ENCODE data around the gene GGT6. TPM values are rescaled to one million over a fixed set of nuclear protein-coding genes. Genes with fewer than 3 reads are reported as not detected.

The GGT6 gene
- total RNA-seq, 1 donor, result not detected

GRCh38 chr17:4514206-4514605 is 46.2 kb downstream of the GGT6 start:
- no peaks in the 10 kb centered on the region for H3K36me3 ChIP-seq (ENCODE audit: insufficient read depth, low read length)
- H3K4me1 ChIP-seq (ENCODE audit: insufficient read depth, low read length), result peaks cover 5% of the 10 kb centered on the region
- no peaks in the 10 kb centered on the region for H3K79me2 ChIP-seq (ENCODE audit: insufficient read depth, low read length)
- H2AFZ ChIP-seq (ENCODE audit: low read length), result no peak overlapping the region
- H4K20me1 ChIP-seq (ENCODE audit: insufficient read depth, low read length), result no peaks in the 10 kb centered on the region
- no peak for TF ChIP-seq CTCF (IDR thresholded peaks at IDR 0.05; ENCODE audit: extremely low read depth, low read depth, low read length)
- H3K27me3 ChIP-seq (ENCODE audit: insufficient read depth, low read length), result peaks cover 2% of the 10 kb centered on the region
- H3K9me3 ChIP-seq (ENCODE audit: low read depth, low read length), result no peaks in the 10 kb centered on the region
- H3K27ac ChIP-seq (ENCODE audit: low read depth, low read length), result no peak overlapping the region
- no peak overlapping the region for H3K4me2 ChIP-seq (ENCODE audit: insufficient read depth, low read length)
- no peak overlapping the region for H3K4me3 ChIP-seq (ENCODE audit: insufficient read depth, low read length)
- DNase-seq (ENCODE audit: insufficient read length, low spot score, missing footprints), result no peak

GRCh38 chr17:4513113-4514032 is 47.0 kb downstream of the GGT6 start:
- peaks cover 5% of the 10 kb centered on the region for H3K4me1 ChIP-seq (ENCODE audit: insufficient read depth, low read length)
- H3K79me2 ChIP-seq (ENCODE audit: insufficient read depth, low read length), result no peaks in the 10 kb centered on the region
- no peak overlapping the region for H3K27ac ChIP-seq (ENCODE audit: low read depth, low read length)
- DNase-seq (ENCODE audit: insufficient read length, low spot score, missing footprints), result no peak
- H3K4me3 ChIP-seq (ENCODE audit: insufficient read depth, low read length), result no peak overlapping the region
- TF ChIP-seq CTCF (IDR thresholded peaks at IDR 0.05; ENCODE audit: extremely low read depth, low read depth, low read length), result no peak
- H3K36me3 ChIP-seq (ENCODE audit: insufficient read depth, low read length), result no peaks in the 10 kb centered on the region
- H4K20me1 ChIP-seq (ENCODE audit: insufficient read depth, low read length), result no peaks in the 10 kb centered on the region
- no peak overlapping the region for H2AFZ ChIP-seq (ENCODE audit: low read length)
- peaks cover 2% of the 10 kb centered on the region for H3K27me3 ChIP-seq (ENCODE audit: insufficient read depth, low read length)
- H3K4me2 ChIP-seq (ENCODE audit: insufficient read depth, low read length), result no peak overlapping the region
- no peaks in the 10 kb centered on the region for H3K9me3 ChIP-seq (ENCODE audit: low read depth, low read length)

GRCh38 chr17:4512156-4513112 is 47.9 kb downstream of the GGT6 start:
- no peak overlapping the region for H3K4me3 ChIP-seq (ENCODE audit: insufficient read depth, low read length)
- no peak for TF ChIP-seq CTCF (IDR thresholded peaks at IDR 0.05; ENCODE audit: extremely low read depth, low read depth, low read length)

More at GRCh38 chr17:4512156-4513112, 47.9 kb downstream of the GGT6 start:
- no peak overlapping the region for H2AFZ ChIP-seq (ENCODE audit: low read length)
- peaks cover 5% of the 10 kb centered on the region for H3K4me1 ChIP-seq (ENCODE audit: insufficient read depth, low read length)
- H3K27me3 ChIP-seq (ENCODE audit: insufficient read depth, low read length), result no peaks in the 10 kb centered on the region
- no peaks in the 10 kb centered on the region for H3K79me2 ChIP-seq (ENCODE audit: insufficient read depth, low read length)
- no peak for DNase-seq (ENCODE audit: insufficient read length, low spot score, missing footprints)
- H3K9me3 ChIP-seq (ENCODE audit: low read depth, low read length), result no peaks in the 10 kb centered on the region
- H3K27ac ChIP-seq (ENCODE audit: low read depth, low read length), result no peak overlapping the region
- no peak overlapping the region for H3K4me2 ChIP-seq (ENCODE audit: insufficient read depth, low read length)
- H4K20me1 ChIP-seq (ENCODE audit: insufficient read depth, low read length), result no peaks in the 10 kb centered on the region
- H3K36me3 ChIP-seq (ENCODE audit: insufficient read depth, low read length), result no peaks in the 10 kb centered on the region

Measured in osteoblast (primary cell).